ENCODE data around the gene ZNF608. TPM values are rescaled to one million over a fixed set of nuclear protein-coding genes. Genes with fewer than 3 reads are reported as not detected.

Gene ZNF608
- total RNA-seq, 1 experiment from 2014 or later, result 17.5 TPM

- intact Hi-C loops (cut with micrococcal nuclease; ENCODE audit: unreplicated experiment), result no loop called here
- Mint-ChIP-seq H3K4me1 (ENCODE audit: low read depth, unreplicated experiment) (peaks cover 33% of the 10 kb centered on the region), H3K36me3 (ENCODE audit: insufficient read depth, unreplicated experiment) (no peaks in the 10 kb centered on the region), H3K27ac (ENCODE audit: unreplicated experiment) (no peak overlapping the region), H3K9me3 (ENCODE audit: unreplicated experiment) (no peaks in the 10 kb centered on the region), H3K4me3 (ENCODE audit: unreplicated experiment) (no peak overlapping the region), H3K27me3 (ENCODE audit: insufficient read depth, unreplicated experiment) (no peaks in the 10 kb centered on the region)
- ChIA-PET CTCF (interaction anchor here (1.1 kb wide), 1 partner anchor 8 kb away, joined by 3 read pairs; no protein-coding TSS in a partner anchor), POLR2A (no interaction called here)
- no TSS peak for BruUV-seq (replicated peaks)
- TF ChIP-seq, protein P1, sequence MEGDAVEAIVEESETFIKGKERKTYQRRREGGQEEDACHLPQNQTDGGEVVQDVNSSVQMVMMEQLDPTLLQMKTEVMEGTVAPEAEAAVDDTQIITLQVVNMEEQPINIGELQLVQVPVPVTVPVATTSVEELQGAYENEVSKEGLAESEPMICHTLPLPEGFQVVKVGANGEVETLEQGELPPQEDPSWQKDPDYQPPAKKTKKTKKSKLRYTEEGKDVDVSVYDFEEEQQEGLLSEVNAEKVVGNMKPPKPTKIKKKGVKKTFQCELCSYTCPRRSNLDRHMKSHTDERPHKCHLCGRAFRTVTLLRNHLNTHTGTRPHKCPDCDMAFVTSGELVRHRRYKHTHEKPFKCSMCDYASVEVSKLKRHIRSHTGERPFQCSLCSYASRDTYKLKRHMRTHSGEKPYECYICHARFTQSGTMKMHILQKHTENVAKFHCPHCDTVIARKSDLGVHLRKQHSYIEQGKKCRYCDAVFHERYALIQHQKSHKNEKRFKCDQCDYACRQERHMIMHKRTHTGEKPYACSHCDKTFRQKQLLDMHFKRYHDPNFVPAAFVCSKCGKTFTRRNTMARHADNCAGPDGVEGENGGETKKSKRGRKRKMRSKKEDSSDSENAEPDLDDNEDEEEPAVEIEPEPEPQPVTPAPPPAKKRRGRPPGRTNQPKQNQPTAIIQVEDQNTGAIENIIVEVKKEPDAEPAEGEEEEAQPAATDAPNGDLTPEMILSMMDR (IDR thresholded peaks at IDR 0.05; ENCODE audit: insufficient read depth in 1 of 2, low read depth in 1 of 2, low read length in 1 of 2, severe bottlenecking in 1 of 2, unreplicated experiment in 1 of 2), result no peak
- Histone ChIP-seq H3K36me3 (ENCODE audit: control insufficient read depth, insufficient read depth, low read length) (no peaks in the 10 kb centered on the region; the same call in 1 of the 2 replicates), H3K4me1 (peaks cover 88% of the 10 kb centered on the region), H3K4me3 (ENCODE audit: low read depth, low read length) (no peak overlapping the region), H3K9me3 (no peaks in the 10 kb centered on the region), H3K27me3 (replicated peaks; ENCODE audit: control insufficient read depth, insufficient read depth, low read length) (no peaks in the 10 kb centered on the region)
- no peak for DNase-seq
Observed at GRCh38 chr5:124740991-124741583, 5.4 kb downstream of the ZNF608 start.

DNA sequence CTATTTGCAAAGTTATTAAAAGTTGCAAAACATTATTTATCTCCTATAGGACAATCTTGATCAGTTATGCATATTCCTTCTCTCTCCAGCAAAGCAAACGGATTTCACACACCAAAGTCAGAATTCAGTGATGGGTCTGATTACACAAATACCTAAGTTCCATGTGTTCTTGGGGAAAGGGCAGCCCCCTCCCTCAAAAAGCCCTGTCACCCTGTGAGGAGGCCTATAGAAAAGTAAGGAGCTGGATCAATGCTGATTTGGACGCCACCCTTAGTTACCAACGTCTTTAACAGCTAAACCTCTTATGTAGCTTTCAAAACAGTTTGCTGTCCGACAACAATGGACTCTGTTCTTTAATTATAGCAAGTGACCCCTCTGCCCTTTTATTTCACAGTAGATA is 6.4 kb downstream of the ZNF608 start:
- intact Hi-C loops (cut with micrococcal nuclease; ENCODE audit: unreplicated experiment), result no loop called here
- Histone ChIP-seq H3K27me3 (replicated peaks; ENCODE audit: control insufficient read depth, insufficient read depth, low read length) (no peaks in the 10 kb centered on the region), H3K4me3 (ENCODE audit: low read depth, low read length) (no peak overlapping the region), H3K36me3 (ENCODE audit: control insufficient read depth, insufficient read depth, low read length) (no peaks in the 10 kb centered on the region; the same call in 1 of the 2 replicates), H3K9me3 (no peaks in the 10 kb centered on the region), H3K4me1 (peaks cover 90% of the 10 kb centered on the region)
- Mint-ChIP-seq H3K4me3 (ENCODE audit: unreplicated experiment) (peak overlapping the region; percentile 15), H3K27ac (ENCODE audit: unreplicated experiment) (peak overlapping the region; percentile 21), H3K27me3 (ENCODE audit: insufficient read depth, unreplicated experiment) (no peaks in the 10 kb centered on the region), H3K9me3 (ENCODE audit: unreplicated experiment) (no peaks in the 10 kb centered on the region), H3K4me1 (ENCODE audit: low read depth, unreplicated experiment) (peaks cover 43% of the 10 kb centered on the region), H3K36me3 (ENCODE audit: insufficient read depth, unreplicated experiment) (no peaks in the 10 kb centered on the region)
- no TSS peak for BruUV-seq (replicated peaks)
- POLR2A ChIA-PET, result no interaction called here
- CTCF ChIA-PET, result interaction anchor here (1.1 kb wide), 1 partner anchor 9 kb away, joined by 3 read pairs; no protein-coding TSS in a partner anchor
- no peak for DNase-seq
- TF ChIP-seq, protein P1 (IDR thresholded peaks at IDR 0.05; ENCODE audit: insufficient read depth in 1 of 2, low read depth in 1 of 2, low read length in 1 of 2, severe bottlenecking in 1 of 2, unreplicated experiment in 1 of 2), result no peak

DNA sequence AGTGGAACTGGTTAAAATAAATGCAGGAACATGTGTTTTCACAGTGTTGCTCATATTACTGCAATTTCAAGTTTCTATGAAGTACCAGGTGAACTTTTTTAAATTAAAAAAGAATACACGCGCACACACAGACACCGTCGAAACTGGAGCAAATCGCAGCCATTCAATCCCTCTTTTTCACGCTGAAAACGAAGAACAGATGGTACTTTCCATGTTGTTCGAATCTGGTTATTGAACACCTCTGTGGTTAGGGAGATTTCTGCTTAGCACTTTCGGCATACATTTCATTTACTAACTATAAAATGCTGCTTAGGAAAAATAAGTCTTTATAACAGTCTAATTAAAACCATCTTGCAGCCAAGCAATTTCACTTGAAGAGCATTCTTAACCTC is 6.8 kb downstream of the ZNF608 start:
- Mint-ChIP-seq H3K27me3 (ENCODE audit: insufficient read depth, unreplicated experiment) (no peaks in the 10 kb centered on the region), H3K9me3 (ENCODE audit: unreplicated experiment) (no peaks in the 10 kb centered on the region), H3K4me1 (ENCODE audit: low read depth, unreplicated experiment) (peaks cover 47% of the 10 kb centered on the region), H3K27ac (ENCODE audit: unreplicated experiment) (peak overlapping the region; percentile 21), H3K4me3 (ENCODE audit: unreplicated experiment) (peak overlapping the region; percentile 15), H3K36me3 (ENCODE audit: insufficient read depth, unreplicated experiment) (no peaks in the 10 kb centered on the region)
- intact Hi-C loops (cut with micrococcal nuclease; ENCODE audit: unreplicated experiment), result loop anchor here (2.0 kb wide), 2 partner anchors 79 to 159 kb away; no protein-coding TSS in a partner anchor
- no peak overlapping the region for H3K4me3 ChIP-seq (ENCODE audit: low read depth, low read length)
- H3K9me3 ChIP-seq, result no peaks in the 10 kb centered on the region
- ChIA-PET POLR2A (no interaction called here), CTCF (interaction anchor here (1.0 kb wide), 1 partner anchor 78 kb away, joined by 3 read pairs; no protein-coding TSS in a partner anchor)
- no TSS peak for BruUV-seq (replicated peaks)
- H3K36me3 ChIP-seq (ENCODE audit: control insufficient read depth, insufficient read depth, low read length), result no peaks in the 10 kb centered on the region; the same call in 1 of the 2 replicates
- no peaks in the 10 kb centered on the region for H3K27me3 ChIP-seq (replicated peaks; ENCODE audit: control insufficient read depth, insufficient read depth, low read length)
- TF ChIP-seq, protein P1 (IDR thresholded peaks at IDR 0.05; ENCODE audit: insufficient read depth in 1 of 2, low read depth in 1 of 2, low read length in 1 of 2, severe bottlenecking in 1 of 2, unreplicated experiment in 1 of 2), result no peak
- DNase-seq, result no peak
- H3K4me1 ChIP-seq, result peaks cover 92% of the 10 kb centered on the region
